Measurements from ENCODE around the gene ATAD1. TPM values are rescaled to one million over a fixed set of nuclear protein-coding genes. Genes with fewer than 3 reads are reported as not detected.

Gene ATAD1
- total and polyA plus RNA-seq, 4 donors: 11.6 to 50.2 (median 28.7) TPM

- no peak overlapping the region for H3K27ac ChIP-seq (ENCODE audit: low read depth in 1 of 2, low read length in 1 of 2)
- H3K4me3 ChIP-seq: no peak overlapping the region
- H3K9me3 ChIP-seq (ENCODE audit: control insufficient read depth in 4 of 4, insufficient read depth in 3 of 4, low read length in 3 of 4): peaks cover 0 to 4% (median under 1%) of the 10 kb centered on the region in 4 donors
- ATAC-seq (ENCODE audit: insufficient read depth, low FRiP score) (no peak), DNase-seq (no peak)
- no peak overlapping the region for H3K9ac ChIP-seq (ENCODE audit: insufficient read depth in 1 of 2, low read length in 2 of 2)
- 96 to 98% methylated on average over 6 of the region's 6 CpGs for WGBS, 2 donors
- no peaks in the 10 kb centered on the region for H3K27me3 ChIP-seq (ENCODE audit: control insufficient read depth in 3 of 3, insufficient read depth in 3 of 3, low read length in 2 of 3)
- H3K4me1 ChIP-seq (ENCODE audit: control insufficient read depth in 5 of 5, insufficient read depth in 5 of 5, low read length in 5 of 5): no peaks in the 10 kb centered on the region
- no peak for TF ChIP-seq CTCF (IDR thresholded peaks at IDR 0.05; ENCODE audit: control extremely low read depth, extremely low read depth)
- H3K36me3 ChIP-seq (ENCODE audit: control insufficient read depth in 4 of 4, insufficient read depth in 4 of 4, low read length in 4 of 4): peaks cover 9 to 20% (median 13%) of the 10 kb centered on the region in 4 donors
Observed at GRCh38 chr10:87782721-87783120, 35.3 kb downstream of the ATAD1 start.

- Histone ChIP-seq H3K4me1 (ENCODE audit: control insufficient read depth in 5 of 5, insufficient read depth in 5 of 5, low read length in 5 of 5) (no peaks in the 10 kb centered on the region), H3K9ac (ENCODE audit: insufficient read depth in 1 of 2, low read length in 2 of 2) (no peak overlapping the region), H3K36me3 (ENCODE audit: control insufficient read depth in 4 of 4, insufficient read depth in 4 of 4, low read length in 4 of 4) (peaks cover 9 to 19% (median 15%) of the 10 kb centered on the region in 4 donors), H3K27ac (ENCODE audit: low read depth in 1 of 2, low read length in 1 of 2) (no peak overlapping the region), H3K4me3 (no peak overlapping the region), H3K27me3 (ENCODE audit: control insufficient read depth in 3 of 3, insufficient read depth in 3 of 3, low read length in 2 of 3) (no peaks in the 10 kb centered on the region), H3K9me3 (ENCODE audit: control insufficient read depth in 4 of 4, insufficient read depth in 3 of 4, low read length in 3 of 4) (peaks cover 0 to 4% (median under 1%) of the 10 kb centered on the region in 4 donors)
- no peak for DNase-seq
- no peak for ATAC-seq (ENCODE audit: insufficient read depth, low FRiP score)
- no peak for TF ChIP-seq CTCF (IDR thresholded peaks at IDR 0.05; ENCODE audit: control extremely low read depth, extremely low read depth)
- WGBS, 2 donors: 96 to 100% methylated on average over 2 of the region's 2 CpGs
Observed at GRCh38 chr10:87781545-87781944, 36.5 kb downstream of the ATAD1 start.

- no peaks in the 10 kb centered on the region for H3K27me3 ChIP-seq (ENCODE audit: control insufficient read depth in 3 of 3, insufficient read depth in 3 of 3, low read length in 2 of 3)
- peaks cover 2 to 19% (median 12%) of the 10 kb centered on the region in 4 donors for H3K36me3 ChIP-seq (ENCODE audit: control insufficient read depth in 4 of 4, insufficient read depth in 4 of 4, low read length in 4 of 4)
- 97% methylated on average over 6 of the region's 6 CpGs for WGBS, 2 donors
- H3K9me3 ChIP-seq (ENCODE audit: control insufficient read depth in 4 of 4, insufficient read depth in 3 of 4, low read length in 3 of 4): peaks cover 0 to 4% (median under 1%) of the 10 kb centered on the region in 4 donors
- TF ChIP-seq CTCF (IDR thresholded peaks at IDR 0.05; ENCODE audit: control extremely low read depth, extremely low read depth): no peak
- no peak overlapping the region for H3K9ac ChIP-seq (ENCODE audit: insufficient read depth in 1 of 2, low read length in 2 of 2)
- ATAC-seq (ENCODE audit: insufficient read depth, low FRiP score) (no peak), DNase-seq (no peak)
- no peaks in the 10 kb centered on the region for H3K4me1 ChIP-seq (ENCODE audit: control insufficient read depth in 5 of 5, insufficient read depth in 5 of 5, low read length in 5 of 5)
- H3K4me3 ChIP-seq: no peak overlapping the region
- no peak overlapping the region for H3K27ac ChIP-seq (ENCODE audit: low read depth in 1 of 2, low read length in 1 of 2)
Observed at GRCh38 chr10:87776328-87776727, 41.7 kb downstream of the ATAD1 start.

GRCh38 chr10:87775766-87776165, 42.3 kb downstream of the ATAD1 start:
- Histone ChIP-seq H3K9me3 (ENCODE audit: control insufficient read depth in 4 of 4, insufficient read depth in 3 of 4, low read length in 3 of 4) (peaks cover 0 to 4% (median under 1%) of the 10 kb centered on the region in 4 donors), H3K27ac (ENCODE audit: low read depth in 1 of 2, low read length in 1 of 2) (no peak overlapping the region), H3K27me3 (ENCODE audit: control insufficient read depth in 3 of 3, insufficient read depth in 3 of 3, low read length in 2 of 3) (no peaks in the 10 kb centered on the region), H3K36me3 (ENCODE audit: control insufficient read depth in 4 of 4, insufficient read depth in 4 of 4, low read length in 4 of 4) (peaks cover 2 to 19% (median 13%) of the 10 kb centered on the region in 4 donors), H3K9ac (ENCODE audit: insufficient read depth in 1 of 2, low read length in 2 of 2) (no peak overlapping the region), H3K4me3 (no peak overlapping the region), H3K4me1 (ENCODE audit: control insufficient read depth in 5 of 5, insufficient read depth in 5 of 5, low read length in 5 of 5) (no peaks in the 10 kb centered on the region)
- DNase-seq (no peak), ATAC-seq (ENCODE audit: insufficient read depth, low FRiP score) (no peak)
- WGBS, 2 donors: 36 to 46% methylated on average over 4 of the region's 4 CpGs
- no peak for TF ChIP-seq CTCF (IDR thresholded peaks at IDR 0.05; ENCODE audit: control extremely low read depth, extremely low read depth)
